HG03575 (cell line): Measurements from ENCODE around the gene TDRD3.
"Not testable (repeated sequence)": the region's sequence is repeated elsewhere in the genome, so short reads cannot be mapped to it uniquely, and the experiment has no call there.

ENCODE experiments used
- ATAC-seq: cut with Tn5 transposase; IDR thresholded peaks from one replicate; pipeline ENCODE4 v1.9.1; 2021; ENCODE audit not compliant: unreplicated experiment, insufficient number of reproducible peaks, low FRiP score; ENCODE audit errors: extremely low read depth

Gene TDRD3

GRCh38 chr13:60397704-60398378, 821 bp downstream of the TDRD3 start:
- ATAC-seq, result no peak

- no peak for ATAC-seq
Observed at GRCh38 chr13:60398379-60398891, 1.4 kb downstream of the TDRD3 start.

GRCh38 chr13:60398907-60399589, 2.0 kb downstream of the TDRD3 start:
- no peak for ATAC-seq

- ATAC-seq, result no peak
Observed at GRCh38 chr13:60402022-60402421, 5.0 kb downstream of the TDRD3 start.

GRCh38 chr13:60407095-60407494, 10.1 kb downstream of the TDRD3 start:
- ATAC-seq, result no peak

- ATAC-seq, result not testable (repeated sequence)
Observed at GRCh38 chr13:60407852-60408251, 10.8 kb downstream of the TDRD3 start.

GRCh38 chr13:60409574-60410292, 12.7 kb downstream of the TDRD3 start:
- not testable (repeated sequence) for ATAC-seq

GRCh38 chr13:60410299-60410698, 13.3 kb downstream of the TDRD3 start:
- no peak for ATAC-seq

GRCh38 chr13:60411464-60411863, 14.4 kb downstream of the TDRD3 start:
- ATAC-seq, result no peak

GRCh38 chr13:60411983-60412382, 15.0 kb downstream of the TDRD3 start:
- no peak for ATAC-seq

- no peak for ATAC-seq
Observed at GRCh38 chr13:60412909-60413616, 16.0 kb downstream of the TDRD3 start.

GRCh38 chr13:60414177-60414576, 17.2 kb downstream of the TDRD3 start:
- ATAC-seq, result no peak

- ATAC-seq, result no peak
Observed at GRCh38 chr13:60417734-60418133, 20.7 kb downstream of the TDRD3 start.

GRCh38 chr13:60418954-60419353, 21.9 kb downstream of the TDRD3 start:
- no peak for ATAC-seq

GRCh38 chr13:60425332-60425731, 28.3 kb downstream of the TDRD3 start:
- ATAC-seq, result no peak

GRCh38 chr13:60426075-60426474, 29.1 kb downstream of the TDRD3 start:
- ATAC-seq, result no peak

- no peak for ATAC-seq
Observed at GRCh38 chr13:60427285-60427684, 30.3 kb downstream of the TDRD3 start.

GRCh38 chr13:60431108-60431700, 34.2 kb downstream of the TDRD3 start:
- ATAC-seq, result peak; percentile 69

- no peak for ATAC-seq
Observed at GRCh38 chr13:60433505-60433904, 36.5 kb downstream of the TDRD3 start.
